Activated T-helper 1 cell treated with Interleukin-2 at 50 U/mL for 16 hours (primary cell): Measurements from ENCODE around the gene HIVEP3.

Experiments
- DNase-seq: peaks from one replicate; pipeline ENCODE4 v3.0.0-alpha.2; 2020; ENCODE audit warnings: low read depth

The HIVEP3 gene

GRCh38 chr1:41874151-41874719 is 44.5 kb downstream of the HIVEP3 start:
- DNase-seq, result no peak

- no peak for DNase-seq
These were observed 46.6 kb downstream of the HIVEP3 start for GRCh38 chr1:41872074-41872473.

GRCh38 chr1:41870076-41870562 is 48.6 kb downstream of the HIVEP3 start:
- no peak for DNase-seq

GRCh38 chr1:41868241-41868998 is 50.3 kb downstream of the HIVEP3 start:
- no peak for DNase-seq

GRCh38 chr1:41866285-41866684 is 52.4 kb downstream of the HIVEP3 start:
- DNase-seq, result no peak

GRCh38 chr1:41864471-41865040 is 54.2 kb downstream of the HIVEP3 start:
- no peak for DNase-seq

- DNase-seq, result no peak
These were observed 55.0 kb downstream of the HIVEP3 start for GRCh38 chr1:41863718-41864117.

- DNase-seq, result no peak
These were observed 56.1 kb downstream of the HIVEP3 start for GRCh38 chr1:41862384-41863221.

GRCh38 chr1:41861535-41862383 is 57.0 kb downstream of the HIVEP3 start:
- no peak for DNase-seq

GRCh38 chr1:41860771-41861170 is 58.0 kb downstream of the HIVEP3 start:
- no peak for DNase-seq

GRCh38 chr1:41860214-41860613 is 58.5 kb downstream of the HIVEP3 start:
- DNase-seq, result no peak

GRCh38 chr1:41859686-41860085 is 59.0 kb downstream of the HIVEP3 start:
- DNase-seq, result no peak

- DNase-seq, result no peak
These were observed 61.8 kb downstream of the HIVEP3 start for GRCh38 chr1:41856944-41857285.

GRCh38 chr1:41856151-41856943 is 62.4 kb downstream of the HIVEP3 start:
- DNase-seq, result no peak

GRCh38 chr1:41855713-41856112 is 63.0 kb downstream of the HIVEP3 start:
- no peak for DNase-seq

GRCh38 chr1:41853907-41854306 is 64.8 kb downstream of the HIVEP3 start:
- DNase-seq, result no peak

GRCh38 chr1:41852091-41852490 is 66.6 kb downstream of the HIVEP3 start:
- no peak for DNase-seq

GRCh38 chr1:41851589-41851988 is 67.1 kb downstream of the HIVEP3 start:
- DNase-seq, result no peak

- no peak for DNase-seq
These were observed 68.7 kb downstream of the HIVEP3 start for GRCh38 chr1:41850029-41850428.

- DNase-seq, result no peak
These were observed 69.4 kb downstream of the HIVEP3 start for GRCh38 chr1:41849211-41849759.
